ENCODE results near the gene ZNF500.

- no peak for TF ChIP-seq EZH2 (IDR thresholded peaks at IDR 0.05; ENCODE audit: low read length, unreplicated experiment)
- TF ChIP-seq, protein P1, sequence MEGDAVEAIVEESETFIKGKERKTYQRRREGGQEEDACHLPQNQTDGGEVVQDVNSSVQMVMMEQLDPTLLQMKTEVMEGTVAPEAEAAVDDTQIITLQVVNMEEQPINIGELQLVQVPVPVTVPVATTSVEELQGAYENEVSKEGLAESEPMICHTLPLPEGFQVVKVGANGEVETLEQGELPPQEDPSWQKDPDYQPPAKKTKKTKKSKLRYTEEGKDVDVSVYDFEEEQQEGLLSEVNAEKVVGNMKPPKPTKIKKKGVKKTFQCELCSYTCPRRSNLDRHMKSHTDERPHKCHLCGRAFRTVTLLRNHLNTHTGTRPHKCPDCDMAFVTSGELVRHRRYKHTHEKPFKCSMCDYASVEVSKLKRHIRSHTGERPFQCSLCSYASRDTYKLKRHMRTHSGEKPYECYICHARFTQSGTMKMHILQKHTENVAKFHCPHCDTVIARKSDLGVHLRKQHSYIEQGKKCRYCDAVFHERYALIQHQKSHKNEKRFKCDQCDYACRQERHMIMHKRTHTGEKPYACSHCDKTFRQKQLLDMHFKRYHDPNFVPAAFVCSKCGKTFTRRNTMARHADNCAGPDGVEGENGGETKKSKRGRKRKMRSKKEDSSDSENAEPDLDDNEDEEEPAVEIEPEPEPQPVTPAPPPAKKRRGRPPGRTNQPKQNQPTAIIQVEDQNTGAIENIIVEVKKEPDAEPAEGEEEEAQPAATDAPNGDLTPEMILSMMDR (conservative IDR thresholded peaks at IDR 0.05; ENCODE audit: low read depth, low read length), result no peak
These were observed at the start of gene ZNF500 for GRCh38 chr16:4766875-4767628.
